WTC11 (cell line): ENCODE measurements around the gene FCMR. TPM values are rescaled to one million over a fixed set of nuclear protein-coding genes. Genes with fewer than 3 reads are reported as not detected.

Experiments
- ATAC-seq: fragments of 200-7000 bp; cut with Tn5 transposase; 2 replicates; pipeline ENCODE4 v1.10.0; 2021; ENCODE audit warnings: mild to moderate bottlenecking, moderate library complexity
- CTCF ChIA-PET: fragments of 300-600 bp; sonication (Branson Sonifier 250); formaldehyde crosslinking; loops from one replicate; lab custom pipeline; 2021; ENCODE audit warnings: antibody characterized with exemption; lab: Charles Lee
- POLR2A ChIA-PET: fragments of 350-600 bp; sonication (Branson Sonifier 250); formaldehyde crosslinking; loops from one replicate; lab custom pipeline; 2021; ENCODE audit warnings: antibody characterized with exemption; lab: Charles Lee
- DNase-seq: peaks from one replicate; pipeline ENCODE4 v3.0.0; 2021; ENCODE audit warnings: low spot score
- H3K27ac Mint-ChIP-seq: 2 replicates; pipeline ENCODE4 v1.8.0; 2021; ENCODE audit warnings: mixed read lengths
- H3K27me3 Mint-ChIP-seq: 2 replicates; pipeline ENCODE4 v1.8.0; 2021; ENCODE audit warnings: low read depth, mild to moderate bottlenecking, moderate library complexity, mixed read lengths
- H3K36me3 Mint-ChIP-seq: 2 replicates; pipeline ENCODE4 v1.8.0; 2021; ENCODE audit warnings: mixed read lengths
- H3K4me1 Mint-ChIP-seq: 2 replicates; pipeline ENCODE4 v1.8.0; 2022; ENCODE audit warnings: mixed read lengths
- H3K4me3 Mint-ChIP-seq: 2 replicates; pipeline ENCODE4 v1.8.0; 2021; ENCODE audit warnings: mild to moderate bottlenecking, moderate library complexity, mixed read lengths
- H3K9me3 Mint-ChIP-seq: 2 replicates; pipeline ENCODE4 v1.8.0; 2021; ENCODE audit warnings: mixed read lengths
- AR ChIP-seq: fragments of 250-450 bp; sonication (Bioruptor Pico); IDR thresholded peaks from 2 replicates; pipeline ENCODE4 v1.9.0; 2021; ENCODE audit warnings: mild to moderate bottlenecking
- ATF3 ChIP-seq: sonication (generic); formaldehyde crosslinking; conservative IDR thresholded peaks from 2 replicates; pipeline ENCODE4 v1.8.1; 2022; ENCODE audit warnings: mild to moderate bottlenecking, missing genetic modification reagents
- ATF6 ChIP-seq: sonication (generic); formaldehyde crosslinking; IDR thresholded peaks from 2 replicates; pipeline ENCODE4 v1.8.1; 2023; ENCODE audit warnings: mild to moderate bottlenecking, missing genetic modification reagents
- CTCF ChIP-seq: fragments of 200-600 bp; IDR thresholded peaks from 2 replicates; pipeline ENCODE4 v1.8.0; 2022; ENCODE audit warnings: antibody characterized with exemption
- GABPB1 ChIP-seq: sonication (generic); formaldehyde crosslinking; IDR thresholded peaks from 2 replicates; pipeline ENCODE4 v1.8.1; 2023; ENCODE audit warnings: mild to moderate bottlenecking, missing genetic modification reagents
- KAT7 ChIP-seq: sonication (generic); formaldehyde crosslinking; IDR thresholded peaks from 2 replicates; pipeline ENCODE4 v1.8.1; 2023; ENCODE audit warnings: missing genetic modification reagents, mild to moderate bottlenecking, borderline replicate concordance
- MAX ChIP-seq: sonication (generic); formaldehyde crosslinking; IDR thresholded peaks from 2 replicates; pipeline ENCODE4 v1.8.0; 2022; ENCODE audit warnings: mild to moderate bottlenecking, missing genetic modification reagents
- NFATC4 ChIP-seq: fragments of 250-450 bp; sonication (Bioruptor Pico); IDR thresholded peaks from 2 replicates; pipeline ENCODE4 v1.9.0; 2021; ENCODE audit warnings: mild to moderate bottlenecking
- RELA ChIP-seq: sonication (generic); formaldehyde crosslinking; IDR thresholded peaks from 2 replicates; pipeline ENCODE4 v1.8.1; 2022; ENCODE audit warnings: missing genetic modification reagents, mild to moderate bottlenecking, borderline replicate concordance
- ZBTB43 ChIP-seq: sonication (generic); formaldehyde crosslinking; IDR thresholded peaks from 2 replicates; pipeline ENCODE4 v1.8.1; 2023; ENCODE audit warnings: mild to moderate bottlenecking, missing genetic modification reagents
- ZNF317 ChIP-seq: sonication (generic); formaldehyde crosslinking; IDR thresholded peaks from 2 replicates; pipeline ENCODE4 v1.8.1; 2023; ENCODE audit warnings: low read depth, mild to moderate bottlenecking, moderate library complexity, missing genetic modification reagents, borderline replicate concordance
- ZNF423 ChIP-seq: fragments of 250-450 bp; sonication (Bioruptor Pico); IDR thresholded peaks from 2 replicates; pipeline ENCODE4 v2.1.2; 2022; ENCODE audit warnings: mild to moderate bottlenecking, moderate library complexity
- ZNF512 ChIP-seq: sonication (generic); formaldehyde crosslinking; IDR thresholded peaks from 2 replicates; pipeline ENCODE4 v1.8.1; 2022; ENCODE audit warnings: missing genetic modification reagents, borderline replicate concordance
- total RNA-seq: library from RNA; stranded (reverse); gene quantifications from 3 replicates; pipeline ENCODE4 v1.2.3, GENCODE V29; 2021

The FCMR gene
- total RNA-seq, 1 experiment from 2014 or later, result 1.0 TPM

GRCh38 chr1:206911064-206911663 is 10.6 kb downstream of the FCMR start:
- Mint-ChIP-seq H3K27ac (no peak overlapping the region), H3K4me3 (peak overlapping the region; percentile 70), H3K36me3 (no peaks in the 10 kb centered on the region), H3K9me3 (no peaks in the 10 kb centered on the region), H3K4me1 (peaks cover 12% of the 10 kb centered on the region), H3K27me3 (peaks cover 49% of the 10 kb centered on the region)
- no peak for TF ChIP-seq ZBTB43 (CRISPR knock-in tag)
- TF ChIP-seq ATF6 (CRISPR knock-in tag), result no peak
- no peak for TF ChIP-seq ZNF317 (CRISPR knock-in tag)
- TF ChIP-seq ATF3, result no peak
- TF ChIP-seq CTCF, result peak; percentile 86
- DNase-seq (no peak), ATAC-seq (no peak)
- CTCF ChIA-PET, result interaction anchor here (0.6 to 3.5 kb wide), 16 partner anchors 14 to 1669 kb away, joined by 3 to 58 read pairs (median 5); partner anchors contain the start of gene DYRK3
- POLR2A ChIA-PET, result no interaction called here

GRCh38 chr1:206909883-206910318 is 11.8 kb downstream of the FCMR start:
- TF ChIP-seq RELA (CRISPR knock-in tag) (0 out of 2 replicates have a peak, but pooled peaks have one; percentile 9), ZBTB43 (CRISPR knock-in tag) (no peak)
- ChIA-PET POLR2A (interaction anchor here (0.6 to 1.3 kb wide), 3 partner anchors 143 to 1967 kb away, joined by 3 to 4 read pairs (median 3); partner anchors contain the start of genes EIF2D and PFKFB2), CTCF (interaction anchor here (0.9 to 3.4 kb wide), 28 partner anchors 14 to 279 kb away, joined by 3 to 26 read pairs (median 4); partner anchors contain the start of genes C1orf116, DYRK3, IL20 and PFKFB2)
- ATAC-seq (peak; percentile 21), DNase-seq (no peak)
- no peak overlapping the region for H3K27ac Mint-ChIP-seq
- H3K36me3 Mint-ChIP-seq, result no peaks in the 10 kb centered on the region
- H3K27me3 Mint-ChIP-seq, result peaks cover 51% of the 10 kb centered on the region
- peaks cover 12% of the 10 kb centered on the region for H3K4me1 Mint-ChIP-seq
- peak overlapping the region; percentile 70 for H3K4me3 Mint-ChIP-seq
- H3K9me3 Mint-ChIP-seq, result no peaks in the 10 kb centered on the region

GRCh38 chr1:206909161-206909882 is 12.4 kb downstream of the FCMR start:
- POLR2A ChIA-PET, result interaction anchor here (0.6 to 1.3 kb wide), 3 partner anchors 143 to 1966 kb away, joined by 3 to 4 read pairs (median 3); partner anchors contain the start of genes EIF2D and PFKFB2
- Mint-ChIP-seq H3K4me3 (peak overlapping the region; percentile 76), H3K36me3 (no peaks in the 10 kb centered on the region), H3K4me1 (peaks cover 12% of the 10 kb centered on the region), H3K27ac (no peak overlapping the region), H3K27me3 (peaks cover 51% of the 10 kb centered on the region), H3K9me3 (no peaks in the 10 kb centered on the region)
- CTCF ChIA-PET, result interaction anchor here (0.7 to 3.4 kb wide), 37 partner anchors 14 to 959 kb away, joined by 3 to 26 read pairs (median 4); partner anchors contain the start of genes C1orf116, DYRK3, EIF2D and IL20
- peak; percentile 82 for ATAC-seq
- DNase-seq, result peak; percentile 76
- no peak for TF ChIP-seq GABPB1
- TF ChIP-seq ZNF512 (CRISPR knock-in tag), result no peak
- no peak for TF ChIP-seq AR
- TF ChIP-seq NFATC4 (CRISPR knock-in tag), result no peak
- no peak for TF ChIP-seq KAT7 (CRISPR knock-in tag)
- TF ChIP-seq ZNF423 (CRISPR knock-in tag), result peak; percentile 75
- TF ChIP-seq MAX (CRISPR knock-in tag), result 0 out of 2 replicates have a peak, but pooled peaks have one; percentile 42
